Fibroblast of skin of abdomen (primary cell): ENCODE measurements around the gene TIMP3.
"Not testable (repeated sequence)": the region's sequence is repeated elsewhere in the genome, so short reads cannot be mapped to it uniquely, and the experiment has no call there.

Source experiments
- DNase-seq: peaks from one replicate; pipeline ENCODE4 v3.0.0-alpha.2; 2013

The TIMP3 gene

GRCh38 chr22:32858121-32858703 lies 56.7 kb downstream of the TIMP3 start:
- no peak for DNase-seq

- DNase-seq, result no peak
Measured at GRCh38 chr22:32858957-32859356, 57.5 kb downstream of the TIMP3 start.

- no peak for DNase-seq
Measured at GRCh38 chr22:32859743-32860142, 58.2 kb downstream of the TIMP3 start.

- DNase-seq, result no peak
Measured at GRCh38 chr22:32861330-32861729, 59.8 kb downstream of the TIMP3 start.

GRCh38 chr22:32862083-32862482 lies 60.6 kb downstream of the TIMP3 start:
- no peak for DNase-seq

- DNase-seq, result no peak
Measured at GRCh38 chr22:32862936-32863661, 61.6 kb downstream of the TIMP3 start.

GRCh38 chr22:32864041-32864440 lies 62.5 kb downstream of the TIMP3 start:
- no peak for DNase-seq

GRCh38 chr22:32864596-32864995 lies 63.1 kb downstream of the TIMP3 start:
- DNase-seq, result no peak

- DNase-seq, result no peak
Measured at GRCh38 chr22:32866953-32867352, 65.4 kb downstream of the TIMP3 start.

GRCh38 chr22:32868946-32869345 lies 67.4 kb downstream of the TIMP3 start:
- DNase-seq, result no peak

- DNase-seq, result no peak
Measured at GRCh38 chr22:32870474-32870873, 69.0 kb downstream of the TIMP3 start.

- DNase-seq, result not testable (repeated sequence)
Measured at GRCh38 chr22:32873604-32874003, 72.1 kb downstream of the TIMP3 start.

GRCh38 chr22:32874385-32874784 lies 72.9 kb downstream of the TIMP3 start:
- DNase-seq, result no peak

GRCh38 chr22:32874976-32875375 lies 73.5 kb downstream of the TIMP3 start:
- no peak for DNase-seq

- DNase-seq, result no peak
Measured at GRCh38 chr22:32876516-32876915, 75.0 kb downstream of the TIMP3 start.

- no peak for DNase-seq
Measured at GRCh38 chr22:32877196-32877595, 75.7 kb downstream of the TIMP3 start.

- DNase-seq, result no peak
Measured at GRCh38 chr22:32879550-32879949, 78.0 kb downstream of the TIMP3 start.

- DNase-seq, result peak; percentile 79
Measured at GRCh38 chr22:32880061-32880460, 78.6 kb downstream of the TIMP3 start.

GRCh38 chr22:32880505-32880892 lies 79.0 kb downstream of the TIMP3 start:
- no peak for DNase-seq

- peak; percentile 89 for DNase-seq
Measured at GRCh38 chr22:32880893-32881596, 79.5 kb downstream of the TIMP3 start.

GRCh38 chr22:32882360-32882755 lies 80.9 kb downstream of the TIMP3 start:
- no peak for DNase-seq

- no peak for DNase-seq
Measured at GRCh38 chr22:32882774-32883530, 81.4 kb downstream of the TIMP3 start.

GRCh38 chr22:32887324-32887980 lies 85.9 kb downstream of the TIMP3 start:
- DNase-seq, result no peak
